Measurements from ENCODE around the gene SFMBT2. TPM values are rescaled to one million over a fixed set of nuclear protein-coding genes. Genes with fewer than 3 reads are reported as not detected.

SFMBT2 gene
- total and polyA plus RNA-seq, 2 donors, result 5.0 to 30.9 TPM

GRCh38 chr10:7435674-7436073, 24.8 kb upstream of the SFMBT2 start:
- 73% methylated on average over 2 of the region's 2 CpGs for WGBS
- H3K27ac ChIP-seq (ENCODE audit: low read depth), result no peak overlapping the region
- no peak overlapping the region for H3K4me3 ChIP-seq (ENCODE audit: low read depth, low read length)
- DNase-seq (ENCODE audit: extremely low spot score), result no peak
- no peaks in the 10 kb centered on the region for H3K36me3 ChIP-seq (ENCODE audit: insufficient read depth)
- H3K4me1 ChIP-seq (ENCODE audit: insufficient read depth), result no peaks in the 10 kb centered on the region

GRCh38 chr10:7434378-7434777, 23.5 kb upstream of the SFMBT2 start:
- H3K4me3 ChIP-seq (ENCODE audit: low read depth, low read length), result no peak overlapping the region
- DNase-seq (ENCODE audit: extremely low spot score), result no peak
- H3K36me3 ChIP-seq (ENCODE audit: insufficient read depth), result no peaks in the 10 kb centered on the region
- 83% methylated on average over 5 of the region's 5 CpGs for WGBS
- H3K4me1 ChIP-seq (ENCODE audit: insufficient read depth), result no peaks in the 10 kb centered on the region
- H3K27ac ChIP-seq (ENCODE audit: low read depth), result no peak overlapping the region

GRCh38 chr10:7433861-7434260, 23.0 kb upstream of the SFMBT2 start:
- WGBS, result 64% methylated on average over 8 of the region's 8 CpGs
- no peaks in the 10 kb centered on the region for H3K36me3 ChIP-seq (ENCODE audit: insufficient read depth)
- DNase-seq (ENCODE audit: extremely low spot score), result no peak

GRCh38 chr10:7432884-7433726, 22.3 kb upstream of the SFMBT2 start:
- Histone ChIP-seq H3K36me3 (ENCODE audit: insufficient read depth) (no peaks in the 10 kb centered on the region), H3K4me3 (ENCODE audit: low read depth, low read length) (no peak overlapping the region), H3K4me1 (ENCODE audit: insufficient read depth) (no peaks in the 10 kb centered on the region), H3K27ac (ENCODE audit: low read depth) (no peak overlapping the region)
- WGBS, result 26% methylated on average over 19 of the region's 19 CpGs
- no peak for DNase-seq (ENCODE audit: extremely low spot score)

More at GRCh38 chr10:7433861-7434260, 23.0 kb upstream of the SFMBT2 start:
- no peaks in the 10 kb centered on the region for H3K4me1 ChIP-seq (ENCODE audit: insufficient read depth)
- no peak overlapping the region for H3K27ac ChIP-seq (ENCODE audit: low read depth)
- no peak overlapping the region for H3K4me3 ChIP-seq (ENCODE audit: low read depth, low read length)

- 76% methylated on average over 5 of the region's 5 CpGs for WGBS
- Histone ChIP-seq H3K4me3 (ENCODE audit: low read depth, low read length) (no peak overlapping the region), H3K36me3 (ENCODE audit: insufficient read depth) (no peaks in the 10 kb centered on the region), H3K4me1 (ENCODE audit: insufficient read depth) (no peaks in the 10 kb centered on the region), H3K27ac (ENCODE audit: low read depth) (no peak overlapping the region)
- DNase-seq (ENCODE audit: extremely low spot score), result no peak
Measured at GRCh38 chr10:7428673-7429350, 18.0 kb upstream of the SFMBT2 start.

- Histone ChIP-seq H3K27ac (ENCODE audit: low read depth) (no peak overlapping the region), H3K36me3 (ENCODE audit: insufficient read depth) (no peaks in the 10 kb centered on the region), H3K4me3 (ENCODE audit: low read depth, low read length) (no peak overlapping the region), H3K4me1 (ENCODE audit: insufficient read depth) (no peaks in the 10 kb centered on the region)
- WGBS, result 86% methylated on average over 4 of the region's 4 CpGs
- DNase-seq (ENCODE audit: extremely low spot score), result no peak
Measured at GRCh38 chr10:7426349-7426748, 15.5 kb upstream of the SFMBT2 start.

GRCh38 chr10:7425691-7426090, 14.9 kb upstream of the SFMBT2 start:
- Histone ChIP-seq H3K36me3 (ENCODE audit: insufficient read depth) (no peaks in the 10 kb centered on the region), H3K4me3 (ENCODE audit: low read depth, low read length) (no peak overlapping the region), H3K4me1 (ENCODE audit: insufficient read depth) (no peaks in the 10 kb centered on the region), H3K27ac (ENCODE audit: low read depth) (no peak overlapping the region)
- no peak for DNase-seq (ENCODE audit: extremely low spot score)
- WGBS, result 97% methylated on average over 5 of the region's 5 CpGs

- Histone ChIP-seq H3K36me3 (ENCODE audit: insufficient read depth) (no peaks in the 10 kb centered on the region), H3K27ac (ENCODE audit: low read depth) (no peak overlapping the region), H3K4me3 (ENCODE audit: low read depth, low read length) (no peak overlapping the region), H3K4me1 (ENCODE audit: insufficient read depth) (no peaks in the 10 kb centered on the region)
- 88% methylated on average over 3 of the region's 3 CpGs for WGBS
- DNase-seq (ENCODE audit: extremely low spot score), result no peak
Measured at GRCh38 chr10:7424919-7425318, 14.1 kb upstream of the SFMBT2 start.

- Histone ChIP-seq H3K27ac (ENCODE audit: low read depth) (no peak overlapping the region), H3K4me1 (ENCODE audit: insufficient read depth) (no peaks in the 10 kb centered on the region), H3K36me3 (ENCODE audit: insufficient read depth) (no peaks in the 10 kb centered on the region), H3K4me3 (ENCODE audit: low read depth, low read length) (no peak overlapping the region)
- no peak for DNase-seq (ENCODE audit: extremely low spot score)
- WGBS, result 69% methylated on average over 12 of the region's 12 CpGs
Measured at GRCh38 chr10:7424315-7424714, 13.5 kb upstream of the SFMBT2 start.

- Histone ChIP-seq H3K4me3 (ENCODE audit: low read depth, low read length) (no peak overlapping the region), H3K4me1 (ENCODE audit: insufficient read depth) (no peaks in the 10 kb centered on the region), H3K27ac (ENCODE audit: low read depth) (no peak overlapping the region), H3K36me3 (ENCODE audit: insufficient read depth) (no peaks in the 10 kb centered on the region)
- WGBS, result 34% methylated on average over 6 of the region's 6 CpGs
- no peak for DNase-seq (ENCODE audit: extremely low spot score)
Measured at GRCh38 chr10:7423521-7423920, 12.7 kb upstream of the SFMBT2 start.

- Histone ChIP-seq H3K36me3 (ENCODE audit: insufficient read depth) (no peaks in the 10 kb centered on the region), H3K27ac (ENCODE audit: low read depth) (no peak overlapping the region), H3K4me3 (ENCODE audit: low read depth, low read length) (no peak overlapping the region), H3K4me1 (ENCODE audit: insufficient read depth) (no peaks in the 10 kb centered on the region)
- no peak for DNase-seq (ENCODE audit: extremely low spot score)
- 76% methylated on average over 1 of the region's 1 CpG for WGBS
Measured at GRCh38 chr10:7421526-7421925, 10.7 kb upstream of the SFMBT2 start.

GRCh38 chr10:7419998-7420397, 9.2 kb upstream of the SFMBT2 start:
- no peak overlapping the region for H3K4me3 ChIP-seq (ENCODE audit: low read depth, low read length)
- no peak for DNase-seq (ENCODE audit: extremely low spot score)
- 83% methylated on average over 8 of the region's 8 CpGs for WGBS
- no peak overlapping the region for H3K27ac ChIP-seq (ENCODE audit: low read depth)
- no peaks in the 10 kb centered on the region for H3K4me1 ChIP-seq (ENCODE audit: insufficient read depth)
- no peaks in the 10 kb centered on the region for H3K36me3 ChIP-seq (ENCODE audit: insufficient read depth)

GRCh38 chr10:7417807-7418206, 7.0 kb upstream of the SFMBT2 start:
- Histone ChIP-seq H3K27ac (ENCODE audit: low read depth) (no peak overlapping the region), H3K4me1 (ENCODE audit: insufficient read depth) (no peaks in the 10 kb centered on the region), H3K4me3 (ENCODE audit: low read depth, low read length) (no peak overlapping the region), H3K36me3 (ENCODE audit: insufficient read depth) (no peaks in the 10 kb centered on the region)
- 37% methylated on average over 1 of the region's 1 CpG for WGBS
- DNase-seq (ENCODE audit: extremely low spot score), result no peak

GRCh38 chr10:7417103-7417623, 6.3 kb upstream of the SFMBT2 start:
- no peak for DNase-seq (ENCODE audit: extremely low spot score)
- Histone ChIP-seq H3K4me1 (ENCODE audit: insufficient read depth) (no peaks in the 10 kb centered on the region), H3K27ac (ENCODE audit: low read depth) (no peak overlapping the region), H3K36me3 (ENCODE audit: insufficient read depth) (no peaks in the 10 kb centered on the region), H3K4me3 (ENCODE audit: low read depth, low read length) (no peak overlapping the region)
- WGBS, result 3% methylated on average over 2 of the region's 2 CpGs
